Activated naive CD4-positive, alpha-beta T cell treated with anti-CD3 and anti-CD28 coated beads for 36 hours (primary cell): ENCODE data around the gene SPDYC. TPM values are rescaled to one million over a fixed set of nuclear protein-coding genes. Genes with fewer than 3 reads are reported as not detected.

Source experiments
- CTCF ChIA-PET: fragments of 350-600 bp; sonication (Branson Sonifier 250); formaldehyde crosslinking; loops from one replicate; lab custom pipeline; 2021; ENCODE audit warnings: antibody characterized with exemption; lab: Charles Lee
- DNase-seq: peaks from one replicate; pipeline ENCODE4 v3.0.0-alpha.2; 2020
- H3K27ac Mint-ChIP-seq: one replicate; pipeline ENCODE4 v1.8.0; 2021; ENCODE audit warnings: mild to moderate bottlenecking, mixed read lengths
- H3K27me3 Mint-ChIP-seq: one replicate; pipeline ENCODE4 v1.8.0; 2021; ENCODE audit warnings: low read depth, mixed read lengths
- H3K36me3 Mint-ChIP-seq: one replicate; pipeline ENCODE4 v1.8.0; 2021; ENCODE audit warnings: low read depth, mixed read lengths
- H3K4me1 Mint-ChIP-seq: one replicate; pipeline ENCODE4 v1.8.0; 2021; ENCODE audit warnings: low read depth, mixed read lengths
- H3K4me3 Mint-ChIP-seq: one replicate; pipeline ENCODE4 v1.8.0; 2021; ENCODE audit warnings: mild to moderate bottlenecking, moderate library complexity, mixed read lengths
- H3K9me3 Mint-ChIP-seq: one replicate; pipeline ENCODE4 v1.8.0; 2021; ENCODE audit warnings: mixed read lengths
- intact Hi-C: fragments of 100-400 bp; cut with micrococcal nuclease; formaldehyde crosslinking; loops from one replicate; pipeline ENCODE4 v1.15.1; 2023
- microRNA-seq: library from miRNA; unstranded; fragments of <30 nt; microRNA quantifications from one replicate; pipeline ENCODE4 v1.2.0, GENCODE V29; 2022; ENCODE audit warnings: borderline microRNAs expressed, borderline replicate concordance
- total RNA-seq, 2 experiments: library from RNA; stranded (reverse); gene quantifications; one replicate each; pipeline ENCODE4 v1.2.3, GENCODE V29; 2021

Gene SPDYC
- total RNA-seq, 2 experiments from 2014 or later: not detected

DNA sequence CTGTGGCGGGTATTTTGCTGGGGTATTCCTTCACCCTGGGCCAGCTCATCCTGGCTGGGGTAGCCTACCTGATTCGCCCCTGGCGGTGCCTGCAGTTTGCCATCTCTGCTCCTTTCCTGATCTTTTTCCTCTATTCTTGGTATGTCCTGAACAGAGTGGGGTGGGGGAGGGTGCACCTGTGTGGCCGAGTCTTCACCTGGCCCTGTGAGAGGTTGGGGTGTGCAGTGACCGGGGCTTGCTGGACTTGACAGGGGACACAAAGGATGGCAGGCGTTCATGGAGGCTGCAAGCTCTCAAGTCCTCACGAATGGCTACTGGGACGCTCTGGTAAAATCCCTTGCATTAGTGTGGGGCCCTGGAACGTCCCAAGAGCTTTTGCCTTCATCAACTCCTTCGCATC is 51.0 kb downstream of the SPDYC start:
- CTCF ChIA-PET: interaction anchor here (0.8 to 2.4 kb wide), 3 partner anchors 21 to 109 kb away, joined by 3 to 7 read pairs (median 6); no protein-coding TSS in a partner anchor
- no peak for DNase-seq
- Mint-ChIP-seq H3K4me3 (no peak overlapping the region), H3K4me1 (peaks cover 15% of the 10 kb centered on the region), H3K9me3 (no peaks in the 10 kb centered on the region), H3K27me3 (peaks cover 4% of the 10 kb centered on the region), H3K27ac (no peak overlapping the region), H3K36me3 (no peaks in the 10 kb centered on the region)
- intact Hi-C loops: loop anchor here (10.0 kb wide), 1 partner anchor 54 kb away; no protein-coding TSS in a partner anchor

Small RNAs within 50 kb of the gene (microRNA-seq; reads per million reads assigned to microRNA genes)
- gene MIR6751: not detected

Other genes with a start within 250 kb of the SPDYC start
- 1 to 10 TPM; 3.3 to 4.6 TPM for gene PPP2R5B, start 245.5 kb upstream of the SPDYC start, total RNA-seq
- gene GPHA2, start 234.3 kb upstream of the SPDYC start, total RNA-seq: not detected
- gene MAJIN, start 198.1 kb upstream of the SPDYC start, total RNA-seq: under 1 TPM; 0.29 to 0.37 TPM
- gene BATF2, start 173.3 kb upstream of the SPDYC start, total RNA-seq: not detected
- 100 to 1,000 TPM; 134 to 135 TPM for gene ARL2, start 156.1 kb upstream of the SPDYC start, total RNA-seq
- 1 to 10 TPM; 8.9 to 9.4 TPM for gene SNX15, start 142.8 kb upstream of the SPDYC start, total RNA-seq
- gene SAC3D1, start 129.0 kb upstream of the SPDYC start, total RNA-seq: 10 to 100 TPM; 19.2 to 20.3 TPM
- gene NAALADL1, start 111.7 kb upstream of the SPDYC start, total RNA-seq: 10 to 100 TPM in 1 of 2 experiments, 1 to 10 TPM in 1; 8.5 to 10.2 TPM
- gene CDCA5, start 86.2 kb upstream of the SPDYC start, total RNA-seq: 100 to 1,000 TPM; 169 to 174 TPM
- gene ZFPL1, start 86.0 kb upstream of the SPDYC start, total RNA-seq: 10 to 100 TPM; 24.2 to 25.6 TPM
- gene VPS51, start 74.0 kb upstream of the SPDYC start, total RNA-seq: 10 to 100 TPM; 90.8 to 96.0 TPM
- 10 to 100 TPM; 10.9 to 11.9 TPM for gene TM7SF2, start 58.4 kb upstream of the SPDYC start, total RNA-seq
- 1 to 10 TPM; 5.6 to 6.1 TPM for gene ZNHIT2, start 52.5 kb upstream of the SPDYC start, total RNA-seq
- gene FAU, start 48.1 kb upstream of the SPDYC start, total RNA-seq: 1,000 to 10,000 TPM; 1,272 to 1,294 TPM
- gene MRPL49, start 47.9 kb upstream of the SPDYC start, total RNA-seq: 10 to 100 TPM; 49.3 to 51.6 TPM
- gene SYVN1, start 35.7 kb upstream of the SPDYC start, total RNA-seq: 10 to 100 TPM; 19.0 to 19.2 TPM
- gene CAPN1, start 11.7 kb downstream of the SPDYC start, total RNA-seq: 10 to 100 TPM; 68.5 to 73.5 TPM
- gene POLA2, start 91.7 kb downstream of the SPDYC start, total RNA-seq: 10 to 100 TPM; 65.1 to 67.0 TPM
- gene CDC42EP2, start 144.6 kb downstream of the SPDYC start, total RNA-seq: 1 to 10 TPM in 1 of 2 experiments, under 1 TPM in 1; 0.57 to 1.5 TPM
- 10 to 100 TPM; 61.3 to 63.0 TPM for gene DPF2, start 163.6 kb downstream of the SPDYC start, total RNA-seq
- under 1 TPM; 0.32 to 0.62 TPM for gene TIGD3, start 184.5 kb downstream of the SPDYC start, total RNA-seq
- 10 to 100 TPM; 10.4 to 12.1 TPM for gene SLC25A45, start 212.4 kb downstream of the SPDYC start, total RNA-seq
- 10 to 100 TPM; 38.2 to 40.0 TPM for gene FRMD8, start 216.4 kb downstream of the SPDYC start, total RNA-seq